NCI-H2171 treated with DMSO at 0.1 percent for 48 hours (cell line): ENCODE data around the gene LRRC1.

Experiments used
- DNase-seq: peaks from one replicate; lab custom pipeline; 2025; lab: John Stamatoyannopoulos, UW

Gene LRRC1

GRCh38 chr6:53846250-53846649, 51.4 kb downstream of the LRRC1 start:
- no peak for DNase-seq

- no peak for DNase-seq
Observed at GRCh38 chr6:53847796-53848314, 53.0 kb downstream of the LRRC1 start.

- DNase-seq: no peak
Observed at GRCh38 chr6:53850527-53850926, 55.7 kb downstream of the LRRC1 start.

DNA sequence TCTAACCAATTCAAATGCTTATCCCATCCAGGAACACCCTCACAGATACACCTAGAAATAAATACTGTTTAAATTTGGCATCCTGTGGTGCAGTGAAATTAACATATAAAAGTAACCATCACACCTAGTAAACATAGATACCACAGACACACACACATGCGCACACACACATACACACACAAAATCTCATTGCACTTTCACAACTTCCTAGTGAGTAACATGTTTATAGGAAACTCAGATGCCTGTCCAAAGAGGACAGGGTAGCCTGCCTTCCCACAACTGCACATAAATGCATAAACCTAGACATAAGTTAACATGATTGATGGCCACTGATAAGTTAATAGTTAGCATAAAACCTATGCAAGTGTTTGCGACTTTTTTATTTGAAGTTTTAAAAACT, 56.8 kb downstream of the LRRC1 start:
- DNase-seq: no peak

GRCh38 chr6:53852805-53853204, 58.0 kb downstream of the LRRC1 start:
- DNase-seq: no peak

- no peak for DNase-seq
Observed at GRCh38 chr6:53854843-53855567, 60.2 kb downstream of the LRRC1 start.

DNA sequence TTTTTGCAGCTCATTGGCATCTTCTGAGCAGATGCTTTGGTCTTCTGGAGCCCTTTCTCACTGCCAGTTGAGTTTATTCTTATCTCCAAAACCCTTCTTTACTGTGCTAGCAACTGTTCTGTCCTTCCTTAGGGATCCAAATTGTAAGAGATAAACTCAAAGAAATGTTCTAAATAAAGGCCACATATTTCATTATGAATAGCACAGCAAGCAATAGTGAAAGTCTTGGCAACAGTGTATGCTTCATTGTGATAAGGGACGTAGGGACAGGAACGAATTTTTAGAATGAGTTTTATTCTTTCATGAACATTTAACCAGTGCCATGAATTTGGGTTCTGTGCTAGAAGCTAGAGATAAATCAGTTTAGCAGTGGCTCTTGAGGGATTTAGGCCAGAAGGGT, 61.1 kb downstream of the LRRC1 start:
- no peak for DNase-seq

DNA sequence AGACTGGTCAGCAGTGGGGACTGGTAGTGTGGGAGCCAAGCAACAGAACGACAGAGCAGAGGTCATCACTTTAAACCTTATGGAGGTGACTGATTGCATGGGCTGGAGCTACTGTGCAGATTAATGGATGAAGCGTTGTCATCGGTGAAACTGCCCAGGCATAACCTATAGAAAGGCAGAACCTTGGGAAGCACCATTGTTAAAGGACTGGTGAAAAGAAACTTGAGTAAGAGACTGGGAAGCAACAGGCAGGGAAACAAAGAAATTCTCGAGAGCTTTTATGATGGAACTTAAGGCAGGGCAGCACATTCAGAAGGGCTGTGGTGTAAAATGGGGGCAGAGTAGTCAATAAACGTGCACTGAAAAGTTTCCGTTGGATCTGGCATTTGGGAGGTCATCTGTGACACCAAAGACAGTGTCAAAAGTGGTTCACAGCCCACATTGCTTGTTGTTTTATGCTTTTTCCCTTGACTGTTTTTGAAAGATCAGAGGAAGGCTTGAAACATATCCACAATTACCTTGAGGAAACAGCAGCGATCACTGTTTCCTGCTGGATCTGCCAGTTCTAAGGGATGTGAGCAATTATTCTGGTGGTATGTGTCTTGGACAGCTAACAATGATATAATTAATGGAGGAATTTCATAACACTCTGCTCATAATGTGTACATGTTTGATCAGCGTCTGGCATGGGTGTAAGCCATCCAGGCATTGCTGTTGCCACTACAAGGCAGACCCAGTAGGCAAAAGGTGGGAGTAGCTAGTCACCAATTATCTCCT, 62.7 kb downstream of the LRRC1 start:
- DNase-seq: no peak

DNA sequence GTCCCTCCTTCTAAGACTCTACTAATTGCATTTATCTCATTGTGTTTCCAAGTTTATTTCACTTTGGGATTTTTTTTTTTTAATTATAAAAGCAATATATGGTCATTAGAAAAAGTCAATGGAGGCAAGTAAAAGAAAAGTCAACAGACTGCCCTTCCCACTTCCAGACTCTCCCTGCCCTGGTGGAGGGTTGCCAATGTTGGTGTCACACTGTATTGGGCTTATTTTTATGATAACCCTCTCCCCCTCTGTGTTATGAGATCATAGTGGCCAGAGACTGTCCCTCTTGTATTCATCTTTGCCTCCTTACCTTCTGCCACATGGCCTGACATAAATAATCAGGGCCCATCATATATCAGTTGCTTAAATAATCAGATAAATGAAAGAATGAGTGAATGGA, 63.4 kb downstream of the LRRC1 start:
- DNase-seq: no peak

DNA sequence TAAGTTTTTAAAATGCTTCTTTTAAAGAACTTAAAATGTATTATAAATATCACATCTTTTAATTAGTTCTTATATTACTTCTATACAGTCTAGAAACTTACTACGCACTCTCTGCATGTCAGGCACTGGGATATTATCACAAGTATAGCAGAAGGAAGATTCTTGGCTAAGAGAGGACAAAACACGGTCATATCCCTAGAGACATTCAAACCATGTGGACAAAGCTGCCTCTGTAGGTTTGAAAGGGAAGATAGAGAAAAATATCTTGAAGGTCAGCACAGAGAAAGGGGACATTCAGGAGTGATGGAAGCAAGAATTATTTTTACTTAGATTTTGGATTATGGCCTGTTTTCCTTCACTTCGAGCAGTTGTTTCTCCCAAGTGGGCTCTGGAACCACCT, 64.1 kb downstream of the LRRC1 start:
- DNase-seq: no peak

DNA sequence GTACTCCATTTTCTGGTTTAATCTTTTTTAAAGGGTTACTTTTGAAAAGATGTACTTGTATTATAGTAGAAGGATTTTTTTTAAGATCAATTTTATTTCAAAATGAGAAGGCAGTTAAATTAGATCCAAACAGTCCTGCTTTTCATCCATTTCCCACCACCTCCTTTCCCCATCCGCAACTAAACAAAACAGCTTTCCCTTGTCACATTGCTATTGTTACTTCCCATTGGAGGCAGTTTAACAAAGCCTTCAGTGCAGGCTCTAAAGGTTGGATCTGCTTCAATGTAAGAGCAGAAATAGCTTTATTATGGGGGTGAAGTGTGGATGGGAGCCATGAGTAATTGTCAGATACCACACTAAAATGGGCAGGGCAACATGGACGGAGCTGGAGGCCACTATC, 65.7 kb downstream of the LRRC1 start:
- no peak for DNase-seq

DNA sequence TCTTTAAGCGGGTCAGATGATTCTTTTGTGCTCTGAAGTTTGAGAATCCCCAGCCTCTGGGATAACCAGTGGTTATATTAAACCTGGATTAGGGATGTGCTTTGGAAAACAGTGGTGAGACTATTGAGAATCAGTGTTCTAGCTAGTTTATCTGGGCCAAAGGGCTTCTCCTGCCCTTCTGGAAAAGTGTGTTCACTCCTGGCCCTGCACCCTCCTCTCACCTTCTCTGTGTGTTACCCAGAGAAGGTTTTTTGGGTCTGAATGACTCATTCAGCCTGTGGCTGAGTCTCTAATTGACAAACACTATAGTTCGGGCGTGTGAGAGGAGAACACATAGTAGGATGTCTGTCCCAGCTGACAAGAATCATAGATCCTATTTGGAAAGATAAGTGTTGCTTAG, 66.7 kb downstream of the LRRC1 start:
- DNase-seq: no peak

DNA sequence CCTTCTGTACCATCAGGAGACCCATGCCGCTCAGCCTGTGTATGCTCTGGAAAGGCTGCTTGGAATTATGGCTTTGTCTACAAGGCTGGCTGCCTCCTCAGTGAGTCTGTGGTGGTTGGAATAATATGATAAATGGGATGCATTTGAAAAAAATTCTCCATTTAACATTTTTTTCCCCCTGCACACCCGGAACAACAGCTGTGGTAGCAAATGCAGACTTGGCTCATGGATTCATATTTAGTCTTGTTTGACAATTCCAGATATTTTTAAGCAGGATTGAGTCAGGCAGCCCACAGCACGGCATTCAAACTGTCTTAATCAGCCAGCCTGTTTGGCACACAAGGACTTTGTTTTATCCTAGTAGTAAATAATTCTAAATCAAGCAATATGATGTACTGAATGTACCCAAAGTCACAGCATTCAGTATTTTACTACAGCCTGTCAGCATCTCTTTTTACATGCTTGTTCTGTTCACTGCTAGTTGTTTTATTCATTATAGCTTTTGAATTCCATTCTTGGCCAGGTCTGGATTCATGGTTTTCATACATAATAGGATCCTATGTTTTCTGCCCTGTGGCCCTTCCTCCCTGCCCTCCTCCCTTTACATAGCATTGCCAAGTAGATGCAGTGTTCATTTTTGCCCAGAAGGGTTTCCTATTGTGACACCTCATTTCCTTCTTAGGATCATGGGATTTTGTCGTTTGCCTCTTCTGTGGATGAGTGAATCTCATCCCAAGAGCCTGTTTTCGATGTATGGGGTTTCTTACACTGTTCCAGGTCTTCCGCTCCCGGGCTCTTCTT, 68.1 kb downstream of the LRRC1 start:
- DNase-seq: peak; percentile 64

- DNase-seq: peak; percentile 77
Observed at GRCh38 chr6:53864781-53865180, 70.0 kb downstream of the LRRC1 start.

DNA sequence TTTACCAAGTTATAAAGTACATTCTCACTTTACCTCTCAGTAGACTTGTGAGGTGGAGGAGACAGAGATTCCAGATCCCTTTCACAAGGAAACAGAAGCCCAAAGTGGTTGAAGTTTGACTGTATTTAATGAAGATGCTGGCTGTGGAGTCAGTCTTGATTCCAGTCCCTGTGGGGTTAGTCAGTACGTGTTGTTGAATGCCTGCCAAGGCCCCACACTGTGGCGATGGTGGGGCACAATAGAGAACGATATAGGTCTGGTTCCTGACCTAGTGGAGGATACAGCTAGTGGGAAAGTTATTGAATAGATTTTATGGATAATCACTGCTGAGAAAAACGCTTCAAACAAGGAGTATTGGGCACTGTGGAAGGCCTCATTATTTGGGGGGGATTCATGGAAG, 71.4 kb downstream of the LRRC1 start:
- peak; percentile 53 for DNase-seq

DNA sequence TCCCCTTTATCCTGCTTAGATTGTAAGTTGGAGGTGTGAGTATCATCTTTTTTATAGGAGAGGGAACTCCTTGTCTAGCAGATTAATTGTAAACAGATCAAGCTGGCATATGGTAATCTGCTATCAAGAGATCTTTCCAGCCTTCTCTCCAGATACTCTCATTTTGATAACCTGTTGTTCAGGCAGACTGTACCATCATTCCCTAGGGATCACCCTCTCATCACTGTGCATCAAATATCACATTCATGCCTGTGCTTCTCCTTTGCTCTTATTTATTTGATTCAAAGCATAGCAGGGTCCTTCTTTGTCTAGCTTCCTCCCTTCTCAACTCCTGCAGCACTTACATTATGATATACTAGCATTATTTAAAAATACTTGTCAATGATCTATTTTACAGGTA, 73.8 kb downstream of the LRRC1 start:
- peak; percentile 98 for DNase-seq

GRCh38 chr6:53869964-53870363, 75.2 kb downstream of the LRRC1 start:
- DNase-seq: no peak

GRCh38 chr6:53873922-53874321, 79.1 kb downstream of the LRRC1 start:
- no peak for DNase-seq

DNA sequence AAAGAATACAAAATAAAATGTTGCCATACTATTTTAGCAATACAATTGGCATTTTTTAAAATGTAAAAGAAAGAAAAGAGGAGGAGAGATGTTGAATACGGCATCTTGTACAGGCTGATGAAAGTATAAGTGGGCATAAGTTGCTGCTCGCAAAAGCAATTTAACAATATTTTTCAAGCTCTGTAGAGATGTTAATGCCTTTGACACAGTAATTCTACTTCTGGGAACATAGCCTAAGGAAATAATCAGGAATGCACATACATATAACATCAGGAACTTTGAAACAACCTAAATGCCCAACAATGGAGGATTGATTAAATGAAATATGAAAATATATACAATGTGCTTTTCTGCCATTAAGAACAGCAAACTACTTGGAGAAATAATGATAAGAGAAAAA, 80.2 kb downstream of the LRRC1 start:
- no peak for DNase-seq

GRCh38 chr6:53877151-53877550, 82.3 kb downstream of the LRRC1 start:
- DNase-seq: no peak

DNA sequence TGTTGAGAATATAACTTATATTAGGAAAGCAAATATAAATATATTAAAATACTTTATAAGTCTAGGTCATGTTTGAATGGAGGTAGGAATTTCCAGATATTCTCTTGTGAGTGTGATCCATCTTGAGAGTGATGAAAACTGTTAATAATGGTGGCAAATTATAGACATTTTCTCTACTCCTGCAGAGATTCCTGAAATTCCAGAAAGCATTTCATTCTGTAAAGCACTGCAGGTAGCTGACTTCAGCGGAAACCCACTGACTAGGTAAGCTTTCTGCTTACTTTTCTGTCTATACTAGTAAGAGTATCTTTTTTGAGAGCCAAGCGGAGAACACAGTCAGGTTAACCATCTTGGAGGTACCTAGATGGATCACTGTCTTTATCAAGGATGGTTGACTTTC, 84.0 kb downstream of the LRRC1 start:
- no peak for DNase-seq

DNA sequence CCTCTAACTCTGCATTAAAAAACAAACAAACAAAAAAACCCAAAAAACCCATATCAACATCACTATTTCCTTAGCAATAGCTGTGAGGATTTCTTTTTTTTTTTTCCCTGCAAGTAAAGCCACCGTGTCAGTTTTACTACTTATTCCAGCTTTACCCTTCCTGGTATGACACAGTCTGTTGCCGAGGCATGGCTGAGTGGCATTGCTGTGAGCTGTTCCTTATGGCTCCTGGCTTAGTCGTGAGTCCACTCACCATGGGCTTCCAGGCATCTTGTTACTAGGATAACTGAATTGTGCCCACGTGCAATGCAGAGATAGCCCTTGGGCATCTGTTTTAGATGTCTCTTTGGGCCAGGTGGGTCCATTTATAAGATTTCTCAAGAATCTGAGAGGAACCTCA, 84.8 kb downstream of the LRRC1 start:
- DNase-seq: no peak

DNA sequence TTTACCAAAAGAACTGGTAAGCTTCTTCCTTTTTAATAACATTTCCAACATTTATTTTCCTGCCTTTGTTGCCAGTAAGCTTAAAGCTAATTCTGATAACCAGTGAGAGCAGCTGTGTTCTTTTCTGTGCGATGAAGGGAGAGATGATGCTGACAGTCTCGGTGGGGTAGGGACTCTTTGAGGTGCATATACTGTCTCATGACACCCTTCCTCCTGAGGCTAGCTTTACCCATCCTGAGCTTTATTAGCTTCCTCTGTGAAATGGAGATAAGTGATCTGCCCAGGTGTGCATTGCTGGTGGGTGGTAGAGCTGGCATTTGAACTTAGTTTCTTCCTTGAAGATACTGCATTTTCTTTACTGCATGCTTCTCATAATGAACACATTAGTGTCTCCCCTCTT, 92.5 kb downstream of the LRRC1 start:
- DNase-seq: peak; percentile 19
